ENCODE data around the gene AEBP1. TPM values are rescaled to one million over a fixed set of nuclear protein-coding genes. Genes with fewer than 3 reads are reported as not detected.

Gene AEBP1
- total RNA-seq, 1 donor: 148 TPM

GRCh38 chr7:44114586-44115310 lies 10.6 kb downstream of the AEBP1 start:
- no peak for TF ChIP-seq CTCF (IDR thresholded peaks at IDR 0.05; ENCODE audit: insufficient read depth, low read depth, low read length)
- DNase-seq (ENCODE audit: low read depth): no peak
- H3K4me3 ChIP-seq (ENCODE audit: low read depth, low read length): no peak overlapping the region

GRCh38 chr7:44116087-44116788 lies 12.1 kb downstream of the AEBP1 start:
- no peak overlapping the region for H3K4me3 ChIP-seq (ENCODE audit: low read depth, low read length)
- DNase-seq (ENCODE audit: low read depth): no peak
- TF ChIP-seq CTCF (IDR thresholded peaks at IDR 0.05; ENCODE audit: insufficient read depth, low read depth, low read length): no peak

GRCh38 chr7:44116789-44117666 lies 12.9 kb downstream of the AEBP1 start:
- no peak for TF ChIP-seq CTCF (IDR thresholded peaks at IDR 0.05; ENCODE audit: insufficient read depth, low read depth, low read length)
- DNase-seq (ENCODE audit: low read depth): no peak
- H3K4me3 ChIP-seq (ENCODE audit: low read depth, low read length): no peak overlapping the region

GRCh38 chr7:44117801-44118429 lies 13.8 kb downstream of the AEBP1 start:
- H3K4me3 ChIP-seq (ENCODE audit: low read depth, low read length): no peak overlapping the region
- DNase-seq (ENCODE audit: low read depth): no peak
- no peak for TF ChIP-seq CTCF (IDR thresholded peaks at IDR 0.05; ENCODE audit: insufficient read depth, low read depth, low read length)

GRCh38 chr7:44119829-44120380 lies 15.8 kb downstream of the AEBP1 start:
- no peak for DNase-seq (ENCODE audit: low read depth)
- no peak overlapping the region for H3K4me3 ChIP-seq (ENCODE audit: low read depth, low read length)
- TF ChIP-seq CTCF (IDR thresholded peaks at IDR 0.05; ENCODE audit: insufficient read depth, low read depth, low read length): no peak

GRCh38 chr7:44120395-44120794 lies 16.2 kb downstream of the AEBP1 start:
- no peak for TF ChIP-seq CTCF (IDR thresholded peaks at IDR 0.05; ENCODE audit: insufficient read depth, low read depth, low read length)
- no peak overlapping the region for H3K4me3 ChIP-seq (ENCODE audit: low read depth, low read length)
- DNase-seq (ENCODE audit: low read depth): no peak
